Activated naive CD8-positive, alpha-beta T cell treated with anti-CD3 and anti-CD28 coated beads for 36 hours (primary cell): ENCODE data around the gene KDM2B. TPM values are rescaled to one million over a fixed set of nuclear protein-coding genes. Genes with fewer than 3 reads are reported as not detected.

Experiments used
- DNase-seq: peaks from one replicate; pipeline ENCODE4 v3.0.0; 2021
- H3K27ac Mint-ChIP-seq: one replicate; pipeline ENCODE4 v1.8.0; 2022; ENCODE audit warnings: mild to moderate bottlenecking, moderate library complexity, mixed read lengths
- H3K27me3 Mint-ChIP-seq: one replicate; pipeline ENCODE4 v1.8.0; 2022; ENCODE audit warnings: mild to moderate bottlenecking, mixed read lengths
- H3K36me3 Mint-ChIP-seq: one replicate; pipeline ENCODE4 v1.8.0; 2021; ENCODE audit warnings: mild to moderate bottlenecking, mixed read lengths
- H3K4me1 Mint-ChIP-seq: one replicate; pipeline ENCODE4 v1.8.0; 2021; ENCODE audit warnings: mixed read lengths
- H3K4me3 Mint-ChIP-seq: one replicate; pipeline ENCODE4 v1.8.0; 2022; ENCODE audit warnings: mild to moderate bottlenecking, moderate library complexity, mixed read lengths
- H3K9me3 Mint-ChIP-seq: one replicate; pipeline ENCODE4 v1.8.0; 2022; ENCODE audit warnings: mixed read lengths
- total RNA-seq, 2 experiments: library from RNA; stranded (reverse); gene quantifications; one replicate each; pipeline ENCODE4 v1.2.3, GENCODE V29; 2021

KDM2B gene
- total RNA-seq, 2 experiments from 2014 or later = 55.3 to 57.3 TPM

- peak overlapping the region; percentile 81 for H3K27ac Mint-ChIP-seq
- H3K9me3 Mint-ChIP-seq = no peaks in the 10 kb centered on the region
- peaks cover 48% of the 10 kb centered on the region for H3K4me1 Mint-ChIP-seq
- peaks cover 21% of the 10 kb centered on the region for H3K36me3 Mint-ChIP-seq
- H3K27me3 Mint-ChIP-seq = no peaks in the 10 kb centered on the region
- no peak overlapping the region for H3K4me3 Mint-ChIP-seq
- no peak for DNase-seq
These were observed 119.8 kb downstream of the KDM2B start for GRCh38 chr12:121461048-121461447.

DNA sequence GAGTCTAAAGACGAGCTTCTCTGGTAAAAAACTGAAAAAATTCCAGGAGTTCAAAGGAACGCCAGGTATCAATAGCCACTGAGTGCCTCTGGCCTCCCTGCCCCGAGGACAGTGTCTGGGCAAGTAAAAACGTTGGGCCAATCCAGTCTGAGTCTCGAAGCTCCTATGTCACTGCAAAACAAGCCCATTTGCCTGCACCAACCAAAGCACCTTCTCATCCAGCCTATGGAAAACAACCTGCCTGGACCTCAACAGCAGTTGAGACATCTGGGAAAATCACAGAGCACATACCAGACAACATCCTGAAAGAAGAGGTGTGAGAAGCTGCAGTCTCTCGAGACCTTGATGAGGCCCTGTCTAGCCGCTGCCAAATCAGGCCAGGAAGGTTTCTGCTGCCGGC, 124.3 kb downstream of the KDM2B start:
- DNase-seq = no peak
- Mint-ChIP-seq H3K4me3 (no peak overlapping the region), H3K4me1 (peaks cover 39% of the 10 kb centered on the region), H3K27me3 (no peaks in the 10 kb centered on the region), H3K27ac (no peak overlapping the region), H3K9me3 (no peaks in the 10 kb centered on the region), H3K36me3 (peaks cover 12% of the 10 kb centered on the region)

DNA sequence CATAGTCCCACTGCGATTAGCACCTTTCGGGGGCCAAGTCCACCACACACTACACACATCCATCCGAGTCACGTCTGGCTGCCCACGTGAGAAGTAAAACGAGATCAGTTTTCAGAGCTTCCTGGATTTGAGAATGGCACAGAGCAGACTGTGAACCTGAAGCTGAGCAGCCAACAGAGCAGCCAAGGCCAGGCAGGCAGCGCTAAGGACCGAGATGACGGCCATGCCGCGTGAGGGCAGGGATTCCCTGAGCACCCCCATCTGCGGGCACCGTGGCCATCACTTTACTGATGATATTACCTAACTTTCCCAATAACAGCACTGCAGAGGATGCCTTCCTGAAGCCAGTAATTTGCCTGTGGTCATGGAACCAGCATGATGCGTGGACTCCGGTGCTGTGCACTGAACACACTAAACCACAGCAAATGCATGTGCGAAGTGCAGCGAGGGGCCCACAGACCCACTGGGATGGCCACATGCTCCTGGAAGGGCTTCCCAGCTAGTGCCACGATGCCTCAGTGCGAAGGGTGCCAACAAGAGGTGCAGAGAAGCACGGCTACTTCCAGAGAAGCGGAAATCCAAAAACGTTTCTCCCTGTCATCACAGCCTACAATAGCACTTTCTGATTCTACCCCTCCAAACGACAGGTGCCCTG, 124.9 kb downstream of the KDM2B start:
- Mint-ChIP-seq H3K27ac (no peak overlapping the region), H3K27me3 (no peaks in the 10 kb centered on the region), H3K36me3 (peaks cover 12% of the 10 kb centered on the region), H3K4me3 (no peak overlapping the region), H3K9me3 (no peaks in the 10 kb centered on the region), H3K4me1 (peaks cover 32% of the 10 kb centered on the region)
- no peak for DNase-seq

DNA sequence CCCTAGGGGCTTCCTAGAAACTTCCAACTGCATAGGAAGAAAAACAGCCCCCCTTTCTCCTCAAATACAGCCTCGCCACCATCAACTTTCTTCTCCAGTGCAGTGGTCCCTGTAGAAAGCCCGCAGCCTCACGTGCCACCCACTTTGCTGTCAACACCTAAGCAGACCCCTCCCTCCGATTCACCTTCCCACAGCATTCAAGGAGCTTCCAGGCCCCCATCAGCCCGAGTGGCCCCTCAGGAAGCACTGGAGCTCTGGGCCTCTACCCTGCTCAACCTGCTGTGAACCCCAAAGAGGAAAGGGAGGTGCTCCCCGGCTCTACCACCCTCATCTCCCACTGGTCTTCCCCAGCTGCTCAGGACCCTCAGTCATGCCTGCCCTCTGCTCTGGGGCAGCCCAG, 125.9 kb downstream of the KDM2B start:
- Mint-ChIP-seq H3K9me3 (no peaks in the 10 kb centered on the region), H3K27ac (no peak overlapping the region), H3K4me3 (no peak overlapping the region), H3K27me3 (no peaks in the 10 kb centered on the region), H3K36me3 (peaks cover 15% of the 10 kb centered on the region), H3K4me1 (peaks cover 23% of the 10 kb centered on the region)
- no peak for DNase-seq

- no peak overlapping the region for H3K4me3 Mint-ChIP-seq
- H3K36me3 Mint-ChIP-seq = peaks cover 18% of the 10 kb centered on the region
- no peak overlapping the region for H3K27ac Mint-ChIP-seq
- H3K9me3 Mint-ChIP-seq = no peaks in the 10 kb centered on the region
- no peaks in the 10 kb centered on the region for H3K27me3 Mint-ChIP-seq
- H3K4me1 Mint-ChIP-seq = peaks cover 22% of the 10 kb centered on the region
- DNase-seq = no peak
These were observed 127.2 kb downstream of the KDM2B start for GRCh38 chr12:121453629-121454028.

GRCh38 chr12:121452985-121453360, 127.8 kb downstream of the KDM2B start:
- Mint-ChIP-seq H3K4me3 (no peak overlapping the region), H3K4me1 (peaks cover 21% of the 10 kb centered on the region), H3K27ac (no peak overlapping the region), H3K36me3 (peaks cover 18% of the 10 kb centered on the region), H3K27me3 (no peaks in the 10 kb centered on the region), H3K9me3 (no peaks in the 10 kb centered on the region)
- no peak for DNase-seq

DNA sequence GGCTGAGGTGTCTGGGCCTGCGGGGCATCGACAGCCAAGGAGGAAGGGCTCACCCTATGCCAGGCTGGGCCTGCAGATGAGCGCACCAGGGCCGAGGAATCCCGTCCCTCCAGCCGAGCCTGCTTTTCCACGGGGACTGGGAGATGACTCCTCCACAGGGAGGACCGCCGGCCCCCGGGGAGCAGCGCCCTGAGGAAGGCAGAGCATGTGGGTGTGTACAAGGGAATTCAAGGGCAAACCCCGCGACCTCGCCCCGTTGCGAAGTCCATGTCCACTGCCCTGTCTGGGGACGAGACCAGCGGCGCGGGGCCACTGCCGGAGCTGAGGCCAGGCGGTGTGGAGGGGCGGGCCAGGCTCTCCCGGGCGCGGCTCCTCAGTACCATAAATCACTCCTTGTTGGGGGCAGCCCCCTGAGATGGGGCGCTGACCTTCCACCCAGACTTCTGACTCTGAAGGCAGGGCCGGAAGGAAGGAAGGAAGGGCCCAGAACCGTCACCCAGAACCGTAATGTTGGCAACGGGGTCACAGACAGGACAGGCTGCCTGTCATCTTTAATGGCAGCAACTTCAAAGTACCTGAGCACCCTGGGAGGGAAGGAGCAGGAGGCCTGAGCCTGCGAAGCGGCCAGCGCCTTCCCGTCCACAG, 128.4 kb downstream of the KDM2B start:
- no peak overlapping the region for H3K27ac Mint-ChIP-seq
- DNase-seq = no peak
- H3K4me3 Mint-ChIP-seq = no peak overlapping the region
- peaks cover 14% of the 10 kb centered on the region for H3K36me3 Mint-ChIP-seq
- no peaks in the 10 kb centered on the region for H3K9me3 Mint-ChIP-seq
- H3K4me1 Mint-ChIP-seq = peaks cover 18% of the 10 kb centered on the region
- H3K27me3 Mint-ChIP-seq = no peaks in the 10 kb centered on the region

GRCh38 chr12:121451961-121452339, 128.9 kb downstream of the KDM2B start:
- Mint-ChIP-seq H3K4me3 (no peak overlapping the region), H3K36me3 (peaks cover 11% of the 10 kb centered on the region), H3K4me1 (peaks cover 18% of the 10 kb centered on the region), H3K9me3 (no peaks in the 10 kb centered on the region), H3K27ac (peak overlapping the region; percentile 54), H3K27me3 (no peaks in the 10 kb centered on the region)
- DNase-seq = peak; percentile 22

GRCh38 chr12:121448771-121449315, 132.0 kb downstream of the KDM2B start:
- H3K4me1 Mint-ChIP-seq = peaks cover 6% of the 10 kb centered on the region
- no peaks in the 10 kb centered on the region for H3K9me3 Mint-ChIP-seq
- peaks cover 11% of the 10 kb centered on the region for H3K36me3 Mint-ChIP-seq
- no peaks in the 10 kb centered on the region for H3K27me3 Mint-ChIP-seq
- H3K27ac Mint-ChIP-seq = no peak overlapping the region
- H3K4me3 Mint-ChIP-seq = no peak overlapping the region
- no peak for DNase-seq

GRCh38 chr12:121446750-121447149, 134.1 kb downstream of the KDM2B start:
- Mint-ChIP-seq H3K36me3 (peaks cover 13% of the 10 kb centered on the region), H3K4me3 (no peak overlapping the region), H3K27me3 (no peaks in the 10 kb centered on the region), H3K27ac (no peak overlapping the region), H3K9me3 (no peaks in the 10 kb centered on the region), H3K4me1 (peaks cover 6% of the 10 kb centered on the region)
- DNase-seq = no peak

DNA sequence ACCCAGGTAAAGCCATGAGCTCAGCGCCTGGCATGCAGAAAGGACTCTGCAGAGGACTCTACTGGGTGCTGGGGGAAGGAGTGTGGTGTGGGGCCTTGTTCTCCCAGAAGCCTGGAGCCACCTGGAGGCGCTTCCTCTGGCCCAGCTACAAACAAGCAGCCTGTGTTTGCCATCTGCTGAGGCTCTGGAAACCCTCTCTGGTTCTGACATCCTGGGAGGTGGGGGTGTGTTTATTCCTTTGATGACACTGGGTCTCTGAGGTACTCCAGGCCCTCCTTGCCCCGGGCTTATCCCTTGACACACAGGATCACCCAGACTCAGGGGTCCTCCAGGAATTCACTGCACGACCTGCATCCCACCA, 136.0 kb downstream of the KDM2B start:
- Mint-ChIP-seq H3K27me3 (no peaks in the 10 kb centered on the region), H3K4me1 (peaks cover 6% of the 10 kb centered on the region), H3K27ac (no peak overlapping the region), H3K4me3 (no peak overlapping the region), H3K9me3 (no peaks in the 10 kb centered on the region), H3K36me3 (peaks cover 10% of the 10 kb centered on the region)
- DNase-seq = no peak

GRCh38 chr12:121443911-121444841, 136.6 kb downstream of the KDM2B start:
- Mint-ChIP-seq H3K27me3 (no peaks in the 10 kb centered on the region), H3K36me3 (peaks cover 15% of the 10 kb centered on the region), H3K27ac (peak overlapping the region; percentile 28), H3K9me3 (no peaks in the 10 kb centered on the region), H3K4me3 (no peak overlapping the region), H3K4me1 (peaks cover 4% of the 10 kb centered on the region)
- DNase-seq = no peak

DNA sequence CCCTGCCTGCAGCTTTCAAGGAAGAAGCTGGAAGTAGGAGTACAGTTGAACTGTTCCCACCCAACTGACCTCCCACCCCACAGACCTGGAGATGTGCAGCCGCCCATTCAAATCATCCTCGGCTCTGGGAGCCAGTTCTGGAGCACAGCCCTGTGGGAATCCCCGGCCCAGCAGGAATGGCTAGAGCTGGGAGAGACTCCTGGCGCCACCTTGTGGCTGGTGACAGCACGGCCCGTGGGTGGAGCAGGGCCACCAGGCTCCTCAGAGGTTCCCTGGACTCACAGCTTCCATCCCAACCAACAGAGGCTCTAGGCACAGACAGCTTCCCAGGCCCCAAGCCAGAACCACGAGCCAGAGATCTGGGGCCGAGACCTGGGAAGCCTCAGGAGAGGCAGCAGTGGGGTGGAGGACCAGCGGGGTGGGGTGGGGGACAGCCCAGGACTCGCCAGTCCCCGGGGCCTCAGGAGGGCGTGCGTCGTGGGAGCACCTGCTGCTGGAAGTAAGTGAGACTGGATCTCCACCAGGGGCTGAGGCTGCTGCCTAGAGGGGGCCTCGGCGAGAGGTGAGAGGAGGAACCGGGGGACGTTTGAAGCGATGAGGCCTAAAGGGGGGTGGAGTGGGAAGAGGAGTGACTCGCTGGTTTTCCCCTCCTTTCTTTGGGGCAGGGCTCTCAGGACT, 137.5 kb downstream of the KDM2B start:
- Mint-ChIP-seq H3K36me3 (peaks cover 15% of the 10 kb centered on the region), H3K9me3 (no peaks in the 10 kb centered on the region), H3K4me3 (no peak overlapping the region), H3K27me3 (no peaks in the 10 kb centered on the region), H3K27ac (peak overlapping the region; percentile 34), H3K4me1 (peaks cover 3% of the 10 kb centered on the region)
- peak; percentile 68 for DNase-seq

DNA sequence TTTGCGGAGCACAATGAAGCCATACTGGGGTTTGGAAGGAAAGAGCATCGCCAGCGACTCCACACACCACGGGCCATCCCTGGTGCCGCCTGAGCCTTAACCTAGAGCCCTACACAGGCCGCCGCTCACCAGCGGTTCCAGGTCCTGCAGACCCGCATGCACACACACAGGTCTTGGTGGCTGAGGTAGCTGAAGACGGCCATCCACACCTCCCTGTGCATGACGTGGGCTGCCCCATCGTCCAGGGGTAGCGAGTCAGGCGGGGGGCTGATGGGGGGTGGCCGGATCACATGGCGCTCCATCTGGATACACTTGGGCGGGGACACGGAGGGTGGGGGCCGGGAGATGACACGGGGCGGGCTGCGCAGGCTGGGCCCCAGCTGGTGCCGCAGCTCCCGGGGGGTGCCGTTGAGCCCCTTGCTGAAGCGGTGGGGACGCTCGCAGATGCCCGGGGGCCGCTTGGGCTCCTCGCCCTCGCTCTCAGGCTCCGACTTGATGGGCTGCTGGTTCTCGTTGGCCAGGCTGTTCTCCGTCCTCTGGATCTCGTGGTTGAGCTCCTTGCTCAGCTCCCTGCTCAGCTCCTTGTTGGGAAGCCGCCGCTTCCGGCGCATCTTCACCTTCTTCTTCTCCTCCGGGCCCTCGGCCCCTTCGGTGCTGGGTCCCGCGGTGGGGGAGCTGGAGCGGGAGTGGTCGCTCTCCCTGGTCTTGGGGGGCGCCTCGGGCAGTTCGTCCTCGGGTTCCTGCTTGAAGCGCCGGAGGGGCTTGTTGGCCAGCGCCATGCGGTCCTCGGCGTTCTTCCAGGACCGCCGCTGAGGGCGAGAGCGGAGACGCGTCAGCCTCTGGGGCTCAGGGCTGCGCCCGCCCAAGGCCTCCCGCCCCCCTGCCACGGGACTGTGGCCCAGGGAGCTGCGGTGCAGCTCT, 138.5 kb downstream of the KDM2B start:
- H3K4me3 Mint-ChIP-seq = no peak overlapping the region
- H3K9me3 Mint-ChIP-seq = no peaks in the 10 kb centered on the region
- no peak for DNase-seq
- H3K27me3 Mint-ChIP-seq = no peaks in the 10 kb centered on the region
- no peak overlapping the region for H3K27ac Mint-ChIP-seq
- H3K4me1 Mint-ChIP-seq = peaks cover 3% of the 10 kb centered on the region
- peaks cover 25% of the 10 kb centered on the region for H3K36me3 Mint-ChIP-seq
